C4-2B (cell line): ENCODE results near the gene JHY.
A peak's percentile ranks its signal among the peaks of the same experiment; 100 is the strongest.

Experiments used
- H3K27ac ChIP-seq: fragments of 450-650 bp; 2 replicates; pipeline ENCODE4 v1.5.1; 2017
- CTCF ChIP-seq: fragments of 450-650 bp; conservative IDR thresholded peaks from 2 replicates; pipeline ENCODE4 v1.5.1; 2017; ENCODE audit warnings: mild to moderate bottlenecking
- ZFX ChIP-seq: fragments of 450-650 bp; IDR thresholded peaks from 2 replicates; pipeline ENCODE4 v1.6.1; 2017

The JHY gene

GRCh38 chr11:122895563-122895962 is 13.0 kb downstream of the JHY start:
- TF ChIP-seq ZFX (no peak), CTCF (no peak)
- no peak overlapping the region for H3K27ac ChIP-seq

DNA sequence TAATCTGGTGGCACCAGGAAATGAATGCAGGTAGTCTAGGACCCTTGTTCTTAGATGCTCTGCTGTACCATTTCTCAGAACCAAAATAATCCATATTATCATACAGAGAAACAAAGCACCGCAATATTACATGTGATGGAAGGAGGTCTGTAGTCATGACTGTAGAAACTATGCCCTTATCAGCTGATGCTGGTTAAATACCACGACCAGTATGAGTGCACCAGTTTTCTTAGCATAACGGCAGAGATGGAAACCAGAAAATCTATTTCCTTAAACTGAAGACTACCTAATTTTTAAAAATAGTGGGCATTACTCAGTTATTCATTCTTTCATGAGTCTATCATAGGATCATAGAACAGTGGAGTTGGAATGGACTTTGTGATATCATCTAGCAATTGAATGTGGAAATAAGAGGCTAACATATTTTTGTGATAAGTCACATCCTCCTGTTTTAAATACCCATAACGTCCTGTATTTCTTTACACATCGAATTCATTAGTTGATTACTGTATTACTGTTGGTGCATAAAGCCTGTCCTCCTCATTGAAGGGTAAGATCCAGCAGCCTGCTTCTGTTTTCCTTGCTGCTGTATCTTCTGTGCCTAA is 15.1 kb downstream of the JHY start:
- TF ChIP-seq ZFX (no peak), CTCF (no peak)

GRCh38 chr11:122898799-122899198 is 16.2 kb downstream of the JHY start:
- TF ChIP-seq CTCF, result no peak
- no peak for TF ChIP-seq ZFX
- H3K27ac ChIP-seq, result no peak overlapping the region

More for the DNA sequence above, 15.1 kb downstream of the JHY start:
- H3K27ac ChIP-seq, result no peak overlapping the region

GRCh38 chr11:122900587-122901202 is 18.1 kb downstream of the JHY start:
- TF ChIP-seq ZFX, result no peak
- no peak for TF ChIP-seq CTCF
- H3K27ac ChIP-seq, result no peak overlapping the region

DNA sequence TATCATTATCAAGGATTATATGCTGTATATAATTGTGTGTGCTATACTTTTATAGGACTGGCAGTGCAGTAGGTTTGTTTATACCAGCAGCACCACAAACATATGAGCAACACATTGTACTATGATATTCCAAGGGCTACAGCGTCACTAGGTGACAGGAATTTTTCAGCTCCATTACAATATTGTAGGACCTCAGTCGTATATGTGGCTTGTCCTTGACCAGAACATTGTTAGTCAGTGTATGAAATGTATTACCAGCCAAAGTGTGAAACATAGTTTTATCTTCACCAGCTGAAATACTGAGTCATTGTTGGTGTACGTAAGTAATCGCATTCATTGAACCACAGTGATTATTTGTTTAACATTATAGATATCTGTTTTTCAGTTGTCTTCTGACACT is 20.4 kb downstream of the JHY start:
- TF ChIP-seq ZFX, result no peak
- no peak for TF ChIP-seq CTCF
- no peak overlapping the region for H3K27ac ChIP-seq

GRCh38 chr11:122910775-122911174 is 28.2 kb downstream of the JHY start:
- H3K27ac ChIP-seq, result no peak overlapping the region
- no peak for TF ChIP-seq ZFX
- peak; percentile 68 for TF ChIP-seq CTCF

DNA sequence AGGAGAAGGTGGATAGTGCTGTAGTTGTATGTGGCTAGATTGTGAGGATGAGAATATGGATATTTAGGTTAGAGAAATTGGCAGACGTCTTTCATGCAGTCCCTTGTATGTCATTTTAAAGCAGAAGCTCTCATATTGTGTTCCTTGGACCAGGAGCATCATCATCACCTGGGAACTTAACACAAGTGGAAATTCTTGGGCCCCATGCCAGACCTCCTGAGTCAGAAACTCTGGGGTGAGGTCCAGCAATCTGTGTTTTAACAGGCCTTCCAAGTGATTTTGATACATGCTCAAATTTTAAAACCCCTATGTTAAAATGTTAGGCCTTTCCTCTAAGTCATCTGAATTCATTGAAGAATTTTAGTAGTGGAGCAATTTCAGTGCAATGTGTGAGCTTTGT is 34.8 kb downstream of the JHY start:
- no peak overlapping the region for H3K27ac ChIP-seq
- TF ChIP-seq CTCF (no peak), ZFX (no peak)
